DND-41 (cell line): ENCODE data around the gene MAP3K2.

Experiments
- EZH2 ChIP-seq: IDR thresholded peaks from 3 replicates; pipeline ENCODE4 v1.6.1; 2012; ENCODE audit warnings: borderline replicate concordance, low read depth, mild to moderate bottlenecking, moderate library complexity, low read length, inconsistent platforms; ENCODE audit not compliant: severe bottlenecking
- TF ChIP-seq, protein P1 (sequence below): IDR thresholded peaks from 2 replicates; pipeline ENCODE4 v1.5.1; 2012; ENCODE audit warnings: borderline replicate concordance, low read length, moderate library complexity, mild to moderate bottlenecking; ENCODE audit not compliant: poor library complexity, severe bottlenecking; ENCODE audit errors: extremely low read depth

DNA sequence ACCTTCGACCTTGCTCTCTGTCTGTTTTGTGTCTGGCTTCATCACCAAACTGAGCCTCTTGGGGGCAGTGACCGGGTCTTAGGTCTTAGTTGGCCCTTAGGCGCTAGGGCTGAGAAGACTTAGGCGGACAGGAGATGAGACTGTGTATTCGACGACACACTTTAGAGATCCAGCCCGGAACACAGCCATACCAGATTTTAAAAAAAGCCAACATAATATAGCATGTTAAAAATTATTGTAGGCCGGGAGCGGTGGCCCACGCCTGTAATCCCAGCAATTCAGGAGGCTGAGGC is 21.0 kb upstream of the MAP3K2 start:
- TF ChIP-seq EZH2, result no peak
- TF ChIP-seq, protein P1, sequence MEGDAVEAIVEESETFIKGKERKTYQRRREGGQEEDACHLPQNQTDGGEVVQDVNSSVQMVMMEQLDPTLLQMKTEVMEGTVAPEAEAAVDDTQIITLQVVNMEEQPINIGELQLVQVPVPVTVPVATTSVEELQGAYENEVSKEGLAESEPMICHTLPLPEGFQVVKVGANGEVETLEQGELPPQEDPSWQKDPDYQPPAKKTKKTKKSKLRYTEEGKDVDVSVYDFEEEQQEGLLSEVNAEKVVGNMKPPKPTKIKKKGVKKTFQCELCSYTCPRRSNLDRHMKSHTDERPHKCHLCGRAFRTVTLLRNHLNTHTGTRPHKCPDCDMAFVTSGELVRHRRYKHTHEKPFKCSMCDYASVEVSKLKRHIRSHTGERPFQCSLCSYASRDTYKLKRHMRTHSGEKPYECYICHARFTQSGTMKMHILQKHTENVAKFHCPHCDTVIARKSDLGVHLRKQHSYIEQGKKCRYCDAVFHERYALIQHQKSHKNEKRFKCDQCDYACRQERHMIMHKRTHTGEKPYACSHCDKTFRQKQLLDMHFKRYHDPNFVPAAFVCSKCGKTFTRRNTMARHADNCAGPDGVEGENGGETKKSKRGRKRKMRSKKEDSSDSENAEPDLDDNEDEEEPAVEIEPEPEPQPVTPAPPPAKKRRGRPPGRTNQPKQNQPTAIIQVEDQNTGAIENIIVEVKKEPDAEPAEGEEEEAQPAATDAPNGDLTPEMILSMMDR, result no peak
